ENCODE data around the gene GPX2.

- TF ChIP-seq CTCF (IDR thresholded peaks at IDR 0.05; ENCODE audit: insufficient read depth, low read length) (no peak), POLR2AphosphoS5 (IDR thresholded peaks at IDR 0.05; ENCODE audit: low read depth) (no peak), SPI1 (IDR thresholded peaks at IDR 0.05; ENCODE audit: borderline replicate concordance, low read depth) (no peak), GABPA (IDR thresholded peaks at IDR 0.05; ENCODE audit: low read depth) (no peak), REST (IDR thresholded peaks at IDR 0.05; ENCODE audit: insufficient replicate concordance, low read depth) (no peak)
Measured at GRCh38 chr14:64943556-64943955, 1.0 kb upstream of the GPX2 start.

Measured in HL-60 (cell line).